Naive thymus-derived CD4-positive, alpha-beta T cell (primary cell): ENCODE measurements around the gene SLC37A1. TPM values are rescaled to one million over a fixed set of nuclear protein-coding genes. Genes with fewer than 3 reads are reported as not detected.

Source experiments
- ATAC-seq: fragments of 150-1000 bp; cut with Tn5 transposase; 2 replicates; pipeline ENCODE4 v1.10.0; 2021; ENCODE audit warnings: mild to moderate bottlenecking, moderate library complexity
- CTCF ChIA-PET: fragments of 350-600 bp; sonication (Branson Sonifier 250); formaldehyde crosslinking; loops from one replicate; lab custom pipeline; 2021; ENCODE audit warnings: antibody characterized with exemption; lab: Charles Lee
- POLR2A ChIA-PET: fragments of 350-600 bp; sonication (Branson Sonifier 250); formaldehyde crosslinking; loops from one replicate; lab custom pipeline; 2021; ENCODE audit warnings: antibody characterized with exemption, inconsistent platforms; lab: Charles Lee
- DNase-seq, 9 donors: peaks; one replicate each; pipeline versions ENCODE4 v3.0.0 to v3.0.0-alpha.2; 2020 to 2022; ENCODE audit warnings: mixed read lengths in 1 of 9
- H3K27ac ChIP-seq: one replicate; pipeline ENCODE4 v1.7.0; 2013; ENCODE audit warnings: mild to moderate bottlenecking, low read depth, low read length, moderate library complexity
- H3K27me3 ChIP-seq, 2 donors: one replicate each; pipeline ENCODE4 v1.7.0; 2013; ENCODE audit warnings: low read length in 2 of 2, mild to moderate bottlenecking in 2 of 2, moderate library complexity in 2 of 2; ENCODE audit not compliant: control insufficient read depth in 2 of 2, insufficient read depth in 2 of 2
- H3K36me3 ChIP-seq, 3 experiments: 1 replicate in 2 of 3; 2 replicates in 1 of 3; pipeline ENCODE4 v1.7.0; 2013; ENCODE audit warnings: low read length in 3 of 3, mild to moderate bottlenecking in 3 of 3, moderate library complexity in 1 of 3; ENCODE audit not compliant: insufficient read depth in 3 of 3, control insufficient read depth in 2 of 3
- H3K4me1 ChIP-seq, 2 donors: one replicate each; pipeline ENCODE4 v1.7.0; 2013; ENCODE audit warnings: low read length in 2 of 2, mild to moderate bottlenecking in 2 of 2, moderate library complexity in 1 of 2; ENCODE audit not compliant: control insufficient read depth in 2 of 2, insufficient read depth in 2 of 2
- H3K4me3 ChIP-seq: 2 replicates; pipeline ENCODE4 v1.7.0; 2013; ENCODE audit warnings: mild to moderate bottlenecking, low read length
- H3K9me3 ChIP-seq, 3 experiments: 1 replicate in 2 of 3; 2 replicates in 1 of 3; pipeline ENCODE4 v1.7.0; 2013; ENCODE audit warnings: low read length in 3 of 3; ENCODE audit not compliant: control insufficient read depth in 2 of 3
- H3K27ac Mint-ChIP-seq, 9 donors: one replicate each; pipeline ENCODE4 v1.8.0; 2020 to 2022; ENCODE audit warnings: mixed read lengths in 9 of 9, mild to moderate bottlenecking in 8 of 9, moderate library complexity in 5 of 9, inconsistent platforms in 2 of 9
- H3K27me3 Mint-ChIP-seq, 5 donors: one replicate each; pipeline ENCODE4 v1.8.0; 2021 to 2022; ENCODE audit warnings: mixed read lengths in 5 of 5, mild to moderate bottlenecking in 1 of 5
- H3K36me3 Mint-ChIP-seq, 5 donors: one replicate each; pipeline ENCODE4 v1.8.0; 2020 to 2022; ENCODE audit warnings: mixed read lengths in 5 of 5, mild to moderate bottlenecking in 3 of 5, inconsistent platforms in 1 of 5
- H3K4me1 Mint-ChIP-seq, 7 donors: one replicate each; pipeline ENCODE4 v1.8.0; 2020 to 2022; ENCODE audit warnings: mixed read lengths in 7 of 7, mild to moderate bottlenecking in 3 of 7, inconsistent platforms in 1 of 7
- H3K4me3 Mint-ChIP-seq, 10 donors: one replicate each; pipeline ENCODE4 v1.8.0; 2020 to 2022; ENCODE audit warnings: mild to moderate bottlenecking in 10 of 10, mixed read lengths in 10 of 10, moderate library complexity in 6 of 10, inconsistent platforms in 2 of 10
- H3K9me3 Mint-ChIP-seq, 11 donors: one replicate each; pipeline ENCODE4 v1.8.0; 2020 to 2022; ENCODE audit warnings: mixed read lengths in 11 of 11, mild to moderate bottlenecking in 4 of 11, inconsistent platforms in 1 of 11, moderate library complexity in 1 of 11
- intact Hi-C, 2 donors: fragments of 100-400 bp; cut with micrococcal nuclease; formaldehyde crosslinking; loops; one replicate each; pipeline ENCODE4 v1.15.1; 2023
- polyA plus RNA-seq, 2 donors: library from polyadenylated mRNA; unstranded; fragments of 300-500 nt; fragmentation: Illumina TruSeq; gene quantifications; one replicate each; pipeline ENCODE4 v1.2.3, GENCODE V29; 2021
- total RNA-seq, 6 experiments: library from RNA in 5 of 6; stranded (reverse) in 5 of 6; gene quantifications; 1 replicate in 5 of 6; 2 replicates in 1 of 6; pipeline ENCODE4 v1.2.3 and lab custom pipeline; 2021 to 2026

The SLC37A1 gene
- total and polyA plus RNA-seq, 7 experiments from 2014 or later, result 4.4 to 23.2 (median 15.8) TPM

DNA sequence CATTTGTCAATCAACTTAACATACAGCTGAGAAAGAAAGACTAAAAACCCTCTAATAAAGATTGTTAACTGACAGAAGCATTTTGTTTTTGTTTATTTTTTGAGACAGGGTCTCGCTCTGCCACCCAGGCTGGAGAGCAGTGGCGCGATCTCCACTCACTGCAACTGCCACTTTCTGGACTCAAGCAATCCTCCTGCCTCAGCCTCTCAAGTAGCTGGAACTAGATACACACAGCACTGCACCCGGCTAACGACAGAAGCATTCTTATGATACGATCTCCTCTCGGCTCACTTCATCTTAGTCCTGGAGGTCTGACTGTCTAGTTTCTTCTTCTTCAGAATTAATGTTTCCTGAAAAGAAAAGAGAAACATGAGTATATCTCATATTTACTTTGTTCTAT is 41.1 kb upstream of the SLC37A1 start:
- H3K27me3 ChIP-seq, result no peaks in the 10 kb centered on the region
- no peak overlapping the region for H3K27ac ChIP-seq
- DNase-seq, result no peak
- Mint-ChIP-seq H3K27ac (no peak overlapping the region), H3K36me3 (no peaks in the 10 kb centered on the region), H3K9me3 (no peaks in the 10 kb centered on the region), H3K27me3 (peaks cover 0 to 14% (median 0%) of the 10 kb centered on the region in 5 donors), H3K4me1 (peaks cover 0 to 4% (median 2%) of the 10 kb centered on the region in 7 donors), H3K4me3 (no peak overlapping the region)
- ATAC-seq, result no peak
- POLR2A ChIA-PET, result no interaction called here
- CTCF ChIA-PET, result no interaction called here
- H3K9me3 ChIP-seq, result no peaks in the 10 kb centered on the region
- intact Hi-C loops, result no loop called here
- H3K4me1 ChIP-seq, result no peaks in the 10 kb centered on the region
- no peak overlapping the region for H3K4me3 ChIP-seq
- H3K36me3 ChIP-seq, result no peaks in the 10 kb centered on the region

DNA sequence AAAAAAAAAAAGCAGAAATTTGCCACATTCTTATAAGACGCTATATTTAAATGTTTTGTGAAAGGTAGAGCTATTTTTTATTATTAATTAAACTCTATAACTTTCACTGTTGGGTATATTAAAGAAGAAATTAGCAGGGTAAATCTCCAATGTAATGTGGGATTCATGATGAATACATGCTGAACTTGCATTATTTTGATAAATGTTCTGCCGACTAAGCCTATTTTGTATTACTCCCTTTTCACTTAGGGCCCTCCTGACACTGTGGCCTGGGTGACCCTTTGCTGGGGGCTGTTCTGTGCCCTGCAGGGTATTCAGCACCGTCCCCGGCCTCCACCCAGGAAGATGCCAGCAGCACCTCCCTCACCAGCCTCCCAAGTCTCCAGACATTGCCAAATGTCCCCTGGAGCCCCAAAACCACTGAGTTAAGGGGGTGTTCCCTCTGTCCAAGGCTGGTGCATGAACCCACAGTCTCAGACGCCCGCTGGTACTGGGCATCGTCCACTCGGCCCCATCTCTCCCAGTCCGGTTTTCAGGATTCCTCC is 40.1 kb upstream of the SLC37A1 start:
- POLR2A ChIA-PET, result no interaction called here
- CTCF ChIA-PET, result no interaction called here
- Mint-ChIP-seq H3K27me3 (peaks cover 0 to 14% (median 0%) of the 10 kb centered on the region in 5 donors), H3K4me1 (peaks cover 0 to 2% (median 0%) of the 10 kb centered on the region in 7 donors), H3K4me3 (no peak overlapping the region), H3K36me3 (no peaks in the 10 kb centered on the region), H3K9me3 (no peaks in the 10 kb centered on the region), H3K27ac (no peak overlapping the region)
- H3K27me3 ChIP-seq, result no peaks in the 10 kb centered on the region
- DNase-seq (peak in 1 of 9 donors; percentile 14), ATAC-seq (no peak)
- H3K27ac ChIP-seq, result no peak overlapping the region
- H3K36me3 ChIP-seq, result no peaks in the 10 kb centered on the region
- no peaks in the 10 kb centered on the region for H3K9me3 ChIP-seq
- no peaks in the 10 kb centered on the region for H3K4me1 ChIP-seq
- intact Hi-C loops, result no loop called here
- no peak overlapping the region for H3K4me3 ChIP-seq

DNA sequence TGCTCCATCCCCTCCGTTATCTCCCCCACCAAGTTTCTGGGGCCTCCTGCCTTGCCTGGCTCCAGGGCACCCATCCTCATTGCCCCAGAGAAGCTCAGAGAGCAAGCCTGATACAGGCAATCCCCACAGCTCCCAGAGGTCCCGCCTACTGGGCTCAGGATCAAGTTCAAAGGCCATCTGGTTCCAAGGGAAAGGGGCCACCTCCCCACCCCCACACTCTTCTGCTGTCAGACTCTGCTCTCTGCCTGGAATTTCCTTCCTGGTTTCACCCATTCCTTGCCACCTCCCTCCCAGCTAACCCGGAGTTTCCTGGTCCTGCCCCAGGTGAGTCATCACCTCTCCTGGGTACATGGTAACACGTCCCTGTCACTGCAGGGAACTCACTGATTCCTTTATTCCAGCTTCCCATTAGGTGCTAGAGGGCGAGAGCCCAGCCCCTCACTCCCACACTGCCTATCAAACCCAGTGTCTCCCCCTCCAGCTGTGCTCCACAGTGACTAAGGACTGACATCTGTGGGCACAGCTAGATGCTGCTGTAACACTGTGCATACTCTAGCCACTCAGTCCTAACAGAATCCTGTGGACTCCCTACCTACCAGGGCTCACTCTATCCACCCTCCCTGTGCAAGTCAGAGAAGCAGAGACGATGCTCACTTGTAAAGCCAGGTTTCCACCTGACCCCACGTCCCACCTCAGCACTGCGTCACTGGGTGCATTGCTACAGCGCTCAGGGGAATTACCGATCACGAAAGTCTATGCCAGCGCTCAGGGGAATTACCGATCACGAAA is 39.4 kb upstream of the SLC37A1 start:
- Histone ChIP-seq H3K4me1 (no peaks in the 10 kb centered on the region), H3K9me3 (no peaks in the 10 kb centered on the region), H3K27me3 (no peaks in the 10 kb centered on the region), H3K27ac (no peak overlapping the region), H3K4me3 (no peak overlapping the region), H3K36me3 (no peaks in the 10 kb centered on the region)
- Mint-ChIP-seq H3K4me3 (no peak overlapping the region), H3K4me1 (peaks cover 0 to under 1% (median 0%) of the 10 kb centered on the region in 7 donors), H3K36me3 (no peaks in the 10 kb centered on the region), H3K9me3 (no peaks in the 10 kb centered on the region), H3K27ac (peak overlapping the region in 3 of 9 donors; percentile 22 to 43 (median 29)), H3K27me3 (peaks cover 0 to 9% (median 0%) of the 10 kb centered on the region in 5 donors)
- ChIA-PET CTCF (no interaction called here), POLR2A (no interaction called here)
- intact Hi-C loops, result no loop called here
- DNase-seq, result peak in 1 of 9 donors; percentile 18
- peak; percentile 48 for ATAC-seq

DNA sequence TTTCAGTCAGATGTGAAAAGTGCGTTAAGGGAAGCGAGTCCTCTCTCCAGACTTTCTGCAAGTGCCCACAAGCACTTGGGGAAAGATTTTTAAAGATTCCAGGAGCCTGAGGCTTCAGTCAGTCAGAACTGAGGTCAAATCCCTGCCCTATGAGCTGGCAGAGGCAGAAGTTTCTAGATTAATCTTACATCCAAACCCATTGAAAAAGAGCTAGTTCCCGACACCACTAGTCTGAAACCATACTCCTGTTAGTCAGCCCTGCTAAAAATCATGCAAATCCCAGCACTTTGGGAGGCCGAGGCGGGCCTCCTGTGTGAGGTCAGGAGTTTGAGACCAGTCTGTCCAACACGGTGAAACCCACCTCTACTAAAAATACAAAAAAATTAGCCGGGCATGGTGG is 38.6 kb upstream of the SLC37A1 start:
- Mint-ChIP-seq H3K36me3 (no peaks in the 10 kb centered on the region), H3K9me3 (no peaks in the 10 kb centered on the region), H3K27ac (no peak overlapping the region), H3K4me3 (no peak overlapping the region), H3K4me1 (peaks cover 0 to 8% (median 0%) of the 10 kb centered on the region in 7 donors), H3K27me3 (peaks cover 0 to 9% (median 0%) of the 10 kb centered on the region in 5 donors)
- no peaks in the 10 kb centered on the region for H3K9me3 ChIP-seq
- ChIA-PET CTCF (no interaction called here), POLR2A (no interaction called here)
- H3K36me3 ChIP-seq, result no peaks in the 10 kb centered on the region
- no peak overlapping the region for H3K27ac ChIP-seq
- no peak for ATAC-seq
- H3K4me1 ChIP-seq, result no peaks in the 10 kb centered on the region
- no peaks in the 10 kb centered on the region for H3K27me3 ChIP-seq
- H3K4me3 ChIP-seq, result no peak overlapping the region
- intact Hi-C loops, result no loop called here
- DNase-seq, result peak in 1 of 9 donors; percentile 10

DNA sequence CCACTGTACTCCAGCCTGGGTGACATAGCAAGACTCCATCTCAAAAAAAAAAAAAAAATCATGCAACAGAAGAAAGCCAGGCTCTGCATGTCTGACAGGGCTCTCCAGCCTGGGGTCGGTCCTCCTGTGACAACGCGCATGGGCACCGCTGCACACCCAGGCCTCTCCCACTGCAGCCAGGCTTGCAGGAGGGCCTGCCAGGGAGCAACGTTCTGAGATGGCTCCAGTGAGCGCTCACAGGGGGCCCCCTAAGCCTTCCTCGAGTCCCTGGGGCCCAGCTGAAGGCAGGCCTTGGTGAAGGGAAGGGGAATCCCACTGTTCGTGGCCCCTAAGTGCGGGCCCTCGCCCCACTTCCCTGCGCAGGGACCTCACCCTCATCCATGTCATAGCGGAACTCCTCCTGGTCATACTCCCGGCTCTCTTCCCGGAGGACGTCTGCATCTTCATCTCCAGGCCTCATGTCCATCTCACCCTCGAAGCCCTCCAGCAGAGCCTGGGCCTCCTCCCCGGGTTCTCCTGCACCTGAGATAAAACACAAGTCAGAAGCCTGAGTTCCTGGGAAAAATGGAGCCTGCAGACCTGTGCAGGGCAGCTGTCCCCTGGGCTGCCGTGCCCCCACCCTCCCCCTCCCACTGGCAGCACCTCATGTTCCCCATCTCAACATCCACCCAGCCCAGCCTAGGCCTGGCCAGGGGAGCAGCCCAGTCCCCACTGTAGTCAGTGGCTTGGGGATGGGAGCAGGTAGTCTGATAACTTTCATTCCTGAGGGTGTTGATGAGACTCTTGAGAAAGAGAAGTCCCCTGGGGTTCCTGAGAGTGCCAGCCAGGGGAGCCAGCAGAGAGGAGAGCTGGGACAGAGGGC is 37.9 kb upstream of the SLC37A1 start:
- Mint-ChIP-seq H3K9me3 (no peaks in the 10 kb centered on the region), H3K27ac (no peak overlapping the region), H3K4me1 (peaks cover 0 to 8% (median 0%) of the 10 kb centered on the region in 7 donors), H3K27me3 (peaks cover 0 to 9% (median 0%) of the 10 kb centered on the region in 5 donors), H3K36me3 (no peaks in the 10 kb centered on the region), H3K4me3 (no peak overlapping the region)
- ChIA-PET POLR2A (no interaction called here), CTCF (no interaction called here)
- Histone ChIP-seq H3K4me1 (no peaks in the 10 kb centered on the region), H3K4me3 (no peak overlapping the region), H3K9me3 (no peaks in the 10 kb centered on the region), H3K36me3 (no peaks in the 10 kb centered on the region), H3K27me3 (no peaks in the 10 kb centered on the region), H3K27ac (no peak overlapping the region)
- intact Hi-C loops, result no loop called here
- peak in 1 of 9 donors; percentile 16 for DNase-seq
- no peak for ATAC-seq

DNA sequence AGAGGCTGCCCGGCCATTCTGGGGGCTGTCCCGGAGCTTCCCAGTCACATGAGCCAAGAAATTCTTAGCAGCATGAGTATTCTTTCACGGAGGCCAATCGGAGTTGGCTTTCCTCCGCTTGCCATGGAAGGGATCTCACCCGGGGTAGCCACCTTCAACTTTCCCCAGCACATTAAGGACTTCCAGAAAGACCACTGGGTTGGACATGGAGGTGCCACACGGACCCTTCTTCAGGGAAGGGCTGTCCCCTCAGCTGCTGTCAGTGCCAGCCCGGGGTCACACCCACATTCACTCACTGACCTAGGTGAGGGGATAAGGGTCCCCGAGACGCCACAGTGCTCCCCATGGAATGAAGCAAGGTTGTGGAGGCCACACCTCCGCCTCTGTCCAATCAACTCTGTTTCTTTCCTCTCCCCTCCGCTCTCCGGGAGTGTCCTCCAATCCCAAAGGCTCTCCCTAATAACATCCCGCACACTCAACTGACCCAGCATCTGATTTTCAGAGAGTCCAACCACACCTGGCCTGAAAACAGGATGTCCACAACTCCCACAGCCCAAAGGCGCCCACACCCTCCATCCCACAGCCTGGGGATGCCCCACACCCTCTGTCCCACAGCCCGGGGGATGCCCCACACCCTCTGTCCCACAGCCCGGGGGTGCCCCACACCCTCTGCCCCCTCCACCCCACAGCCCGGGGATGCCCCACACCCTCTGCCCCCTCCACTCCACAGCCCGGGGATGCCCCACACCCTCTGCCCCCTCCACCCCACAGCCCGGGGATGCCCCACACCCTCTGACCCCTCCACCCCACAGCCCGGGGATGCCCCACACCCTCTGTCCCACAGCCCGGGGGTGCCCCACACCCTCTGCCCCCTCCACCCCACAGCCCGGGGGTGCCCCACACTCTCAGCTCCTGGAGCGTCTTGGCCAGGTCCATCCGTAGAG is 37.0 kb upstream of the SLC37A1 start:
- peak overlapping the region in 1 of 9 donors; percentile 51 for H3K27ac Mint-ChIP-seq
- H3K4me3 ChIP-seq, result no peak overlapping the region
- H3K9me3 ChIP-seq, result no peaks in the 10 kb centered on the region
- no peak overlapping the region for H3K4me3 Mint-ChIP-seq
- DNase-seq (peak in 1 of 9 donors; percentile 16), ATAC-seq (no peak)
- no peaks in the 10 kb centered on the region for H3K27me3 ChIP-seq
- H3K36me3 ChIP-seq, result no peaks in the 10 kb centered on the region
- H3K36me3 Mint-ChIP-seq, result no peaks in the 10 kb centered on the region
- H3K4me1 Mint-ChIP-seq, result peaks cover 0 to 8% (median 0%) of the 10 kb centered on the region in 7 donors
- intact Hi-C loops, result no loop called here
- no peaks in the 10 kb centered on the region for H3K9me3 Mint-ChIP-seq
- CTCF ChIA-PET, result no interaction called here
- H3K27ac ChIP-seq, result no peak overlapping the region
- H3K4me1 ChIP-seq, result no peaks in the 10 kb centered on the region
- peaks cover 0 to 9% (median 0%) of the 10 kb centered on the region in 5 donors for H3K27me3 Mint-ChIP-seq
- POLR2A ChIA-PET, result no interaction called here
